ENCODE data around the gene BEX4.
"Not testable (repeated sequence)": the region's sequence is repeated elsewhere in the genome, so short reads cannot be mapped to it uniquely, and the experiment has no call there.

BEX4 gene

GRCh38 chrX:103214870-103215424, at the start of gene BEX4:
BEX4 (plus strand) TSS chrX:103215108; CDS start chrX:103216154, 1,046 bp downstream.
- DNase-seq, result peak; percentile 84

GRCh38 chrX:103170216-103170615, 44.7 kb upstream of the BEX4 start:
- DNase-seq, result no peak

GRCh38 chrX:103171353-103171752, 43.6 kb upstream of the BEX4 start:
- no peak for DNase-seq

GRCh38 chrX:103175256-103175655, 39.7 kb upstream of the BEX4 start:
- not testable (repeated sequence) for DNase-seq

- peak; percentile 76 for DNase-seq
Measured at GRCh38 chrX:103175944-103176753, 38.8 kb upstream of the BEX4 start.

- no peak for DNase-seq
Measured at GRCh38 chrX:103177556-103177955, 37.4 kb upstream of the BEX4 start.

- no peak for DNase-seq
Measured at GRCh38 chrX:103183912-103184311, 31.0 kb upstream of the BEX4 start.

GRCh38 chrX:103187953-103188475, 26.9 kb upstream of the BEX4 start:
- DNase-seq, result no peak

GRCh38 chrX:103197721-103198306, 17.1 kb upstream of the BEX4 start:
- DNase-seq, result no peak

- not testable (repeated sequence) for DNase-seq
Measured at GRCh38 chrX:103198668-103199067, 16.2 kb upstream of the BEX4 start.

- no peak for DNase-seq
Measured at GRCh38 chrX:103201041-103201440, 13.9 kb upstream of the BEX4 start.

GRCh38 chrX:103210056-103210455, 4.9 kb upstream of the BEX4 start:
- DNase-seq, result no peak

- peak; percentile 41 for DNase-seq
Measured at GRCh38 chrX:103211012-103211715, 3.7 kb upstream of the BEX4 start.

- DNase-seq, result no peak
Measured at GRCh38 chrX:103212749-103213457, 2.0 kb upstream of the BEX4 start.

- peak; percentile 41 for DNase-seq
Measured at GRCh38 chrX:103215425-103215991, 600 bp downstream of the BEX4 start.

- DNase-seq, result no peak
Measured at GRCh38 chrX:103220511-103221323, 5.8 kb downstream of the BEX4 start.

GRCh38 chrX:103225918-103226317, 11.0 kb downstream of the BEX4 start:
- DNase-seq, result not testable (repeated sequence)

GRCh38 chrX:103233263-103233662, 18.4 kb downstream of the BEX4 start:
- no peak for DNase-seq

- no peak for DNase-seq
Measured at GRCh38 chrX:103234869-103235268, 20.0 kb downstream of the BEX4 start.

- not testable (repeated sequence) for DNase-seq
Measured at GRCh38 chrX:103235608-103236007, 20.7 kb downstream of the BEX4 start.

GRCh38 chrX:103236296-103236695, 21.4 kb downstream of the BEX4 start:
- no peak for DNase-seq

All from stimulated activated CD8-positive, alpha-beta memory T cell treated with anti-CD3 and anti-CD28 coated beads, Interleukin-4, amount 100 ng/mL, for 48 hours (primary cell).